ENCODE data around the gene RTN4IP1. TPM values are rescaled to one million over a fixed set of nuclear protein-coding genes. Genes with fewer than 3 reads are reported as not detected.

RTN4IP1 gene
- total RNA-seq, 2 experiments from 2014 or later = 8.4 to 9.6 TPM

- POLR2A ChIA-PET = no interaction called here
These were observed 42.4 kb downstream of the RTN4IP1 start for GRCh38 chr6:106586815-106587415.

GRCh38 chr6:106581468-106581867 is 47.8 kb downstream of the RTN4IP1 start:
- H3K36me3 Mint-ChIP-seq (ENCODE audit: low read depth) = peaks cover 7% of the 10 kb centered on the region
- POLR2A ChIA-PET = no interaction called here
- no peak overlapping the region for H3K4me3 Mint-ChIP-seq
- ATAC-seq (no peak), DNase-seq (no peak)
- no peaks in the 10 kb centered on the region for H3K4me1 Mint-ChIP-seq (ENCODE audit: low read depth)
- no peaks in the 10 kb centered on the region for H3K9me3 Mint-ChIP-seq
- CTCF ChIA-PET = interaction anchor here (0.7 to 1.6 kb wide), 4 partner anchors 9 to 242 kb away, joined by 3 to 4 read pairs (median 3); no protein-coding TSS in a partner anchor
- TF ChIP-seq CTCF (IDR thresholded peaks at IDR 0.05) = no peak
- intact Hi-C loops (cut with micrococcal nuclease) = no loop called here
- no peaks in the 10 kb centered on the region for H3K27me3 Mint-ChIP-seq
- no peak overlapping the region for H3K27ac Mint-ChIP-seq

More at GRCh38 chr6:106586815-106587415, 42.4 kb downstream of the RTN4IP1 start:
- ATAC-seq = no peak
- intact Hi-C loops (cut with micrococcal nuclease) = no loop called here
- Mint-ChIP-seq H3K4me1 (ENCODE audit: low read depth) (no peaks in the 10 kb centered on the region), H3K27ac (no peak overlapping the region), H3K36me3 (ENCODE audit: low read depth) (peaks cover 8% of the 10 kb centered on the region), H3K27me3 (no peaks in the 10 kb centered on the region), H3K9me3 (no peaks in the 10 kb centered on the region), H3K4me3 (no peak overlapping the region)
- CTCF ChIA-PET = no interaction called here
- TF ChIP-seq CTCF (IDR thresholded peaks at IDR 0.05) = no peak
- DNase-seq = no peak

GRCh38 chr6:106579281-106579680 is 50.0 kb downstream of the RTN4IP1 start:
- intact Hi-C loops (cut with micrococcal nuclease) = no loop called here
- ChIA-PET CTCF (interaction anchor here (1.3 kb wide), 1 partner anchor 121 kb away, joined by 3 read pairs; no protein-coding TSS in a partner anchor), POLR2A (interaction anchor here (1.1 kb wide), 1 partner anchor 15 kb away, joined by 3 read pairs; no protein-coding TSS in a partner anchor)
- H3K27me3 Mint-ChIP-seq = no peaks in the 10 kb centered on the region
- H3K36me3 Mint-ChIP-seq (ENCODE audit: low read depth) = peaks cover 7% of the 10 kb centered on the region
- no peak overlapping the region for H3K4me3 Mint-ChIP-seq
- DNase-seq (no peak), ATAC-seq (no peak)
- H3K4me1 Mint-ChIP-seq (ENCODE audit: low read depth) = peaks cover 5% of the 10 kb centered on the region
- H3K27ac Mint-ChIP-seq = no peak overlapping the region
- H3K9me3 Mint-ChIP-seq = no peaks in the 10 kb centered on the region
- TF ChIP-seq CTCF (IDR thresholded peaks at IDR 0.05) = no peak

GRCh38 chr6:106574741-106575458 is 54.4 kb downstream of the RTN4IP1 start:
- Mint-ChIP-seq H3K27me3 (no peaks in the 10 kb centered on the region), H3K9me3 (no peaks in the 10 kb centered on the region), H3K27ac (peak overlapping the region; percentile 44), H3K4me3 (no peak overlapping the region), H3K36me3 (ENCODE audit: low read depth) (no peaks in the 10 kb centered on the region), H3K4me1 (ENCODE audit: low read depth) (peaks cover 5% of the 10 kb centered on the region)
- intact Hi-C loops (cut with micrococcal nuclease) = no loop called here
- ChIA-PET POLR2A (no interaction called here), CTCF (interaction anchor here (1.9 kb wide), 1 partner anchor 9 kb away, joined by 6 read pairs; no protein-coding TSS in a partner anchor)
- no peak for ATAC-seq
- no peak for DNase-seq
- no peak for TF ChIP-seq CTCF (IDR thresholded peaks at IDR 0.05)
